Hepatic stellate cell (primary cell): Measurements from ENCODE around the gene TENM3.

Experiments
- DNase-seq: peaks from one replicate; pipeline ENCODE4 v3.0.0; 2011; ENCODE audit warnings: low spot score

Gene TENM3

DNA sequence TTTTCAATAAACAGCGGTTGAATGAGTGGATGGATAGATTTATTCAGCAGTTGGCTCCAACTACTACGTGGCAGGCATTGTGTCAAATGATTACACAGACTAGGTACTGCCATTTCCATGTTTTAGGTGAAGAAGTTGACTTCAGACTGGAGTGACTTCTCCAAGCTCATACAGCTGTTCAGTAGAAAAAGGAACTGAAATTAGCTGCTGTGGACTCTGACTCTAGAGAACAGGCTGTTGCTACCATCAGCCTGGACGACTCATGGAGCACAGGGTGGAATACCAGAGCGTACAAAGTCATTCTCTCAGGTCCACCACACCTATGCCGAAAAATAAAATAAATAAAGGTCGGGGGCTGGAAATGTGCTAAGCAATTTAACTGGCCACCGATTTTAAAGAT lies 45.3 kb downstream of the TENM3 start:
- no peak for DNase-seq

DNA sequence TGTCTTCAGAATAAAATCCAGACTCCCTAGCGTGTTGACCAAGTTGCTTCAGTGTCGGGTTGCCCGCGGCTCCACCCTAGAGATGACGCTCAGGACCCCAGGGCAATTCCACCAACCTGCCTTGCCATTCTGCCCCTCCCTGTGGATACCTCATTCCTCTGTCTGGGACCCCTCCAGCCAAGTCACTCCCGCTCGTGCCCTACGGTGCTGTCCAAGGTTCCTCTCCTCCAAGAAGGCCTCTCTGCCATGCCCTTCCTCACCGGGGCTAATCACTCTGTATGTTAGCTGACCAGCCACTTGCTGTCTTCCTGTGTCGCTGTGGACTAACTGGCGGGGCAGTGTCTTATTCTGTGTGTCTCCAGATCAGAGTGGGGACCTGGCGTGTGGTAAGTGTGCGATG lies 46.6 kb downstream of the TENM3 start:
- no peak for DNase-seq

DNA sequence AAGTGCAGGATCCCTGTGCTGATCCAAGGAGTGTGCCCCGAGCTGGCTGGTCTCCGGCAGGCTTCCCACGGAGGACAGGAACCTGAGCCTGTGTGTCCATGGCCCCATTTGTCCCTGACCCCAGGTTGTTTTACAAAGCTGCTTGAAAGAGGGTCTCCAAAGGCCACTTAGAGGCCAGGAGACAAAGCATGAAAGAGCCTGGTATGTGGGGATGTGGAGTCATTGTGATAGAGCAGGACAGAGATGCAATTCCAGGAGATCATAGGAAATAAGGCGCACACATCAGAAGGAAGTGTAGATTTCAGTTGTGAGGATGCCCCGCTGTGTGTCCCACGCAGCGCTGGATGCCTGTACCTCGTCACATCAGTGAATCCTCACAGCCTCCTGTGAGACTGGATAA lies 48.0 kb downstream of the TENM3 start:
- DNase-seq, result no peak

DNA sequence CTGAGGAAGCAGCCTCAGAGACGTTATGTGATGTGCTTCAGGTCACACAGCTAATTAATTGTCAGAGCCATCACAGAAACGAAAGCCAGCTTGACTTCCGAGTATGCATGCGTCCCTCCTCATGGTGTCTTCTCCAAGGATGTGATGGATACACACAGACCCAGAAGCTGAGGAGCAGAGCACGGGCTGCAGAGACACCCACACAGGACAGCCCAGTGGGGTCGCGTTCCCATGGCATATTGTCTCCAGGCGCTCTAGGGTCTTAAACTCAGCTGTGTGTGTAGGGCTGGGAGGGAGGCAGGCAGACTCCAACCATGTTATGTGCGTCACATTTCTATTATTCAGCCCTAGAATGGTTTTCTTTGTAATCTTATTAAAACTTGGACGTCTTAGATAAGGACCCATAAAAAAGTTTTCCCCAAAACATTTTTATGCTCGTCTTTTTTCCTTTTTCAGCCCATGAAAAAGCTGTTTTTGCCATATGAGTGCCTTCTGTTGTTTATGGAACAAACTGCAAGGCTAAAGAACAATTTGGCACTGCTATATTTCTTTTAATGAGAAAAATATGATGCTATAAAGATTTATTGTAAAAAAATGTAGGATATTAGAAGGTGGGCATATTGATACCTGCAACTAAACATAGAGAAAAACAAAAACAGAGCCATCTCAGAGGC lies 48.5 kb downstream of the TENM3 start:
- no peak for DNase-seq

DNA sequence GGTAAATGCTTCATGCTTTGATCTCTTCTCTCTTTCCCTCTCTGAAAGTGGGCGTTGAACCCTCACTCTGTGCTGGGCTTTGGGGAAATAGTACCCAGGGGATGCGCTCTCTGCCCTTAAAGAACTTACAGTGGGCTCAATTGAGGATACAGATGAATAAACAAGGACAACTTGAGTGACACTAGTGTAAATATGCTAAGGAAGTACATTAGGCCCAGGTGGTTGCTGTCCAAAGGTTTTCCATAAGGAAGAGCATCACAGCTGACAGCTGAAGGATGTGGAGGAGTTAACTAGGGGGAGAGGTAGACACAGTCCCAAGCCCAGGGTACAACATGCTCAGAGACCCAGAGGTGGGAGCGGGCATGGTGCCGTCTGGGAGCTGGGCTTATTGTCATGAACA lies 49.4 kb downstream of the TENM3 start:
- no peak for DNase-seq

DNA sequence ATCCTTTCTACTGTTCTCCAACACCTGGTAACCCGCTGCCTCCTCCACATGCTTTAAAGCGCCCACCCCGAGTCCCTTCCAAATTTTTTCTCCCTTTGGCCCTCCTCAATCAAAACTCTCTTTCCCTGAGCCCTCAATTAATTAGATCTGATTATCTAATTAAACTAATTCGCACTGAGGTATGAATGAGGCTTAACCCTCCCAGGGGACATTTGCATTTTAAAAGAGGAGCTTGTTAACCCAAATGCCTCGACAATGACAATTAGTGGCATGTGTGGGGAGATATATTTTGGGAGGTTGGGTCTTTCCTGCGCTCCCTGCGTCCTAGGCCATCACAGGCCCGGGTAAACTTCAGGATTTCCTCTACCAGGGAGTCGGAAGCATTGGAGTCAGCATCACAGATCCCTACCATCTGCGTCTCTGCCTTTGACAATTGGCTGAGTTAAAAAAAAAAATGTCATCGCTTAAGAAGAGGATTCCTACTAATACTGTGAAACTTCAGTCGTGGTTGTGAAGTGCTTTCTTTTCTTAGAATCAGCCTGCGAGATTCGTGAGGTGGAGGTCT lies 50.6 kb downstream of the TENM3 start:
- DNase-seq, result no peak

DNA sequence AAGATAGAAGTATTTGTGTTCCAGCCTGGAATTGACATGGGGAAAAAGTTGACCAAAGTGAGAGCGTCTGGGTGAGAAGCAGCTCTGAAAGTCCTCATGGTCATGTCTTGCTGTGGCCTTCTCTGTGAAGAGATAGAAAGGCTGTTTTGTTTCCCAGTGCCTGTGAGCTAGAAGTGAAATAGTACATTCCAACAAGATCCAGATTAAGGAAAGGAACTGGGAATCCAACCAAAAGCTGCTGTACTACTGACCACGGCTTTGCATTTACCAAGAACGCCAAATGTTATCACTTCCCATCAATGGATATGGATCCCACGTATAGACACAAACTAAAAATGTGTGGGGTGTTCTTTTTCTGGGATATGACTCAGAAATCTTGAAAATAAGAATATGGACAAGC lies 51.2 kb downstream of the TENM3 start:
- no peak for DNase-seq

DNA sequence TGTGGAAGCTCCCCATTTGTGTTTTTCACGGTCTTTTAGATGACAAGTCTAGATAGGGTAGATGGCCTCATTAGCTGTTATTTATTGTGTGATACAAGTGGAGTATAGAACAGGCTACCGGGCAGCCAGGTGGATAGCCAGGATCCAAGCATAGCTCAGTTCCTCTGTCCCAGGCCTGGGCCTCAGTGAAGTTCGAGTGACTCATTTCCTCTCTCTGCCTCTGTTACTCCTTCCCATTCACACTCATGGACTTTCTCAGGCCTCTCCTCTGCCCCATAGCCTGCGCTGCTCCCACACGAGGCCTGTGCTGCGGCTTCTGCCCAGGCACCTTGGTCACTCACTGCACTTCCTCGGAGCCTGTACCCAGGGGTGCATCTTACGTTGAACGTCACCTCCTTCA lies 54.5 kb downstream of the TENM3 start:
- no peak for DNase-seq

DNA sequence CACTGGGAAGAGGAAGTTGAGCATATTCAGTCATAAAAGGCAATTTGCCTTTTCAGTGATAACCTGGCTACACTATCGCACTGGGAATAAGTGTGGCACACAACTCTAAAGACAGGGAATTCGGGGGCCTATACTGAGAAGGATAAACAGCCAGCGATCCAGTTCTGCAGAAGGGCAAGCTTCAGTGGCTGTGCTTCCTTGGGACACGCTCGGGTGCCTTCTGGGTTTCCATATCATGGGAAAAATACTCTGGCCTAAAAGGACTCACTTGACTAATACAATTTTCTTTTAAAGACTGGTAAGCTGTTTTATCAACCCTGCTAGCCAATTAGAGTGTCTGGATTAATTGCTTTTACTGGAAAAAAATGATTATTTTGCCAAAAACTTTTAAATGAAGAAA lies 58.5 kb downstream of the TENM3 start:
- DNase-seq, result no peak

DNA sequence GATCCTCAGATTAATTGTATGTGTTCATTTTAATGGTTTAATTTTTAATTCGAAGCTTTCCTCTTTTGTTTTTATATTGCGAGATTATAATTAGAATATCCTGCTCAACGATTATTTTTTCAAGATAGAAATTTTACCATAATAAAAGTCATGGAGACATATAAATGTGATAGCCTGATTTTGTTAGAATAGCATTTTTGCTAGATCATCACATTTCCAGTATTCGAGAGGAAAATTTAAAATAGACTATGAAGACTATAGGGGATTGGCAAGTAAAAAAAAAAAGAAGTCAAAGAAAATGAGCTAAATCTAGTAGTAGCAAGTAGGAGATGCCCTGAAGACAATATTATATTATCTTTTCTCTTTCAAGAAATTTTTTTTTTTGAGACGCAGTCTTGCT lies 60.6 kb downstream of the TENM3 start:
- no peak for DNase-seq

DNA sequence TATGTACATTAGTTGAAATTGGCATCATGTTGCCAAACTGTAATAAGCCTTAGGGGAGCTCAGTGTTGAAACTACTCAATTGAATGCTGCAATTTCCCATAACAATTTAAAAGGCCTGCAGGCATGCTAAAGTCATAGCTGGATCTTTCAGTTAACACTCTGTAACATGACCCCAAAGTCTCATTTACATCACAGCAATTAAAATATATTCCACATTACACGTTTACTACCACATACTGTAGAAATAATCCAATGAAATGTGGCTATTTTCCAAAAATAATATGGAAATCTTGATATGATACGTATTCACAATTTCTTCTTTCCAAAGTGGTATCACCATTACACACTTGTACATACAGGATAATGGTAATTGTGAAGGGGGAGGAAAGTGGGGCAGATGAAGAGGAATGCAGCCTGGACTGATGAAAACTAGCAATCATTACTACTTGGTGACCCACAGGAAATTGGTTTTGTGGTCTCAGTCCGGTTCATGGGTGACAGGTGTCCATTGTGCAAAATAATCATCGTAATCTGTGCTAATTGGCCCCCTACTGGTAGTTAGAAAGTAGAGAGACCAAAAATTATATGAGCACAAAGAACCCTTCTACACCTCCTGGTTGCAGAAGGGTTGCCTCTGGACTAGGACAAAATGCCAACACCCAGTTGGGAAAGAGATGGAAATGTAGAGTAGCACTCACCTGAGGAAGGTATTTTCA lies 63.7 kb downstream of the TENM3 start:
- no peak for DNase-seq

DNA sequence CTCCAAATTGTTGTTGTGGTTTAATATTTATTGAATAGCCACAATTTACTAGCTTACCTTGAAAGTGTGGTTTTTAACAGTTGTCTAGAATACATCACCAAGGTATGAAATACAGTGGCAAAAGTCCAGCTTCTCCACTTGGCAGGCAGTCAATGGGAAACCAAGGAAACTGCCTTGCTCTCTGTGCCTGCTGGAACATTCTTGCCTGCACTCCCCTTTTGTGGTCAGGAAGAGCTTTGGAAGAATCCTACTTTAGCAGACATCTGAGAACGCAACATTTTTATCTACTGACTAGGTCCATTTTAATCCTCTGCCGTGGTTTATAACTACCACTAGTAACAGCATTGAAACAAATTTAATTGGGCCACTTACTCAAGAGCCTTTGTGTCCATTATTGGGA lies 64.5 kb downstream of the TENM3 start:
- DNase-seq, result no peak

DNA sequence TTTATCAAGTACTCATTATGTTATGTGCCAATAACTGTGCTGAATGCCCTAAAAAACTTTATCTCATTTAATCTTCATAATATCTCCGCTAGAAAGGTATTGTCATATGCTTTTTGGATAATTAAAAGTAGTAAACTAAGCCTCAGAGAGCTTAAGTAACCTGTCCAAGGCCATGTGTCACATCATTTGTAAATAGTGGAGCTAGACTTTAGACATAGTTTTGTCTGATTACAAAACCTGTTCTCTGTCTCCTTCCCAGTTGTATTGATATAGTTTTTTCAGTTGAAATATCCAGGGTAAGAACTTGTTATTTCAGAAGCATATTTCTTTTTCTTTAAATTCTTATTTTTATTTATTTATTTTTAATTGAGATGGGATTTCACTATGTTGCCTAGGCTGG lies 66.7 kb downstream of the TENM3 start:
- no peak for DNase-seq

DNA sequence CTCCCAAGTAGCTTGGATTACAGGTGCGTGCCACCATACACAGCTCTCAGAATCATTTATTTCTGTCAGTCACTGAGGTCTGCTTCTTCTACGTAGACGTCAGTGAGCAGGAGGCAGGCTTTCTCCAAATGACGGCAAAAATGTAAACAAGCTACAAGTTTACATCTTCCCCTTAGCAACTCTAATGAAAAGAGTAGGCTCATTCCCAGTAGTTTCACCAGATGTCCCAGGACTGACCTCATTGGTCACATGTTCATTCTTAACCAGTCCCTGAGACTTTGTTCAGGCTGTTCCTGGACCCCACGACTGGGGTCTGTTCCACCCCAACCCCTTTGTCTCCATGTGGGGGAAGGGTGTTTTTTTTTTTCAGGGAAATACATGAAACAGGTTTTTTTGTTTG lies 67.1 kb downstream of the TENM3 start:
- DNase-seq, result no peak

DNA sequence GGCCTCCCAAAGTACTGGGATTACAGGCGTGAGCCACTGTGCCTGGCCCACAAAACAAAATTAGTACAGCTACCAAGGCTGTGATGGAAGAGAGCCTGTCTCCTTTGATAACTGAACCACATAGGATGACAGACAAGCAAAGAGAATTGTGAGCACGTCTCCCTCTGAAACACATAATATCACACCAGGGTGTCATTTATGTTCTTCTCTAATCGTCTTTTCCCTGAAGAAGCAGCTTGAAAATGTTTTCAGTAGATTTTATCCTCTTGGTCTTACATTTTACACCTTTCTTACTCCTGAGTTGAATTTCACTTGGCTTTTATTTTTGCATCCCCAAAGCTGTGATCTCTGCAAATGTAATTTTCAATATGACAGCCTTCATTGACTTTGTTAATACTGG lies 67.8 kb downstream of the TENM3 start:
- no peak for DNase-seq

DNA sequence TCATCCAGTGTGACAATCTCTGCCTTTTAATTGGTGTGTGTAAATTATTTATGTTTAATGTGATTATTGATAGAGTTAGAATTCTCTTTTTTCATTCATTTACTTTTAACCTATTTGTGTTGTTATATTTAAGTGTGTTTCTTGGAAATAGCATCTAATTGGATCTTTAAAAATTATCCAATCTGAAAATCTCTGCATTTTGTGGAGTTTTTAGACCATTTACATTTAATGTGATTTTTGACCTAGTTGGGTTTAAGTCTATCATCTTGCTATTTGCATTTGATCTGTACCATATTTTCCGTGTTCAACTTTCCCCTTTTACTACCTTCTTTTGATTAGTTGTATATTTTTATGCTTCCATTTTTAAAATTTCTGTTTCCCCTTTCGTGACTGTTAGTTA lies 71.3 kb downstream of the TENM3 start:
- DNase-seq, result no peak

DNA sequence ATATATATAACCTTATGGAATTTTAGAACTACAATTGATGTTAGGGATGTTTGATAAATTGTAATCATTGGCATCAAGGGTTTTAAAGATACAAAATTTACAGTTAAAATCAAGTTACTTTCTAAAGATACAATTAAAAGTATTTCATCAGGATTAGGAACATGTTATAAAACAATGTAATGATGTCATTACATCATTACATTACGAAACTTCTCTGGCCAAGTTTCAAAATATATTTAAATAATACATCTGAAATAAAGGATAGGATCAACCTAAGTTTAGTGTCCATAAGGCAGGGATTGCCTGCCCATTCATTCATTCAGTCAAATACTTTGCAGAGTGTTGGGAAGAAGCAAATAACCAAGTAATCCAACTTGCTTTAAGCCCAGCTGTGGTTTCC lies 75.1 kb downstream of the TENM3 start:
- no peak for DNase-seq

DNA sequence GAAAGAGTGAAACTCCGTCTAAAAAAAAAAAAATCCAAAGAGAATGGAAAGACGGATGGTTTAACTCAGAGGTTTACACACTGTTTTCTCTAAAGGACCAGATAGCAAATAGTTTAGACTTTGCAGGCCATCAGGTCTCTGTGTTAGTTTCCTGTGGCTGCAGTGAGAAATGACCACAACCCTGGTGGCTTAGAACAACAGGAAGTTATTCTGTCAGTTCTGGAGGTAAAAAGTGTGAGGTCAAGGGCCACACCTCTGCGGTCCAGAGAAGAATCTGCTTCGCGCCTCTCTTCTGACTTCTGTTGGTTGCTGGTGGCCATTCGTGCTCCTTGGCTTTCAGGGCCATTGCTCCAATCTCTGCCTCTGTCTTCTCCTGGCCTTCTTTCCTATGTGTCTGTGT lies 76.9 kb downstream of the TENM3 start:
- no peak for DNase-seq

DNA sequence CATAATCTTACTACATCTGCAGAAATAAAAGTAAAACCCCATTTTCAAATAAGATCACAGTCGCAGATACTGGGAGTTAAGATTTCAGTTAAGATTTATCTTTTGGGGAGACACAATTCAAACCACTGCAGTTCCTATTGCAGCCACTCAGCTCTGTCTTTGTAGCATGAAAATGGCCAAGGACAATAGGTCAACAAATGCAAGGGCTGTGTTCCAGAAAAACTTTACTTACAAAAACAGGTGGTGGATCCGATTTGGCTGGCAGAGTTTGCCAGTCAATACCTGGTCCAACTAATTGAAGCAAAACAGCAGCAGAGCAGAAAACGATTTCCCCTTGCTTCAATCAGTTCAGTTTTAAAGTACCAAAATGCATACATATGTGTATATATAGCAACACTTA lies 77.4 kb downstream of the TENM3 start:
- no peak for DNase-seq

DNA sequence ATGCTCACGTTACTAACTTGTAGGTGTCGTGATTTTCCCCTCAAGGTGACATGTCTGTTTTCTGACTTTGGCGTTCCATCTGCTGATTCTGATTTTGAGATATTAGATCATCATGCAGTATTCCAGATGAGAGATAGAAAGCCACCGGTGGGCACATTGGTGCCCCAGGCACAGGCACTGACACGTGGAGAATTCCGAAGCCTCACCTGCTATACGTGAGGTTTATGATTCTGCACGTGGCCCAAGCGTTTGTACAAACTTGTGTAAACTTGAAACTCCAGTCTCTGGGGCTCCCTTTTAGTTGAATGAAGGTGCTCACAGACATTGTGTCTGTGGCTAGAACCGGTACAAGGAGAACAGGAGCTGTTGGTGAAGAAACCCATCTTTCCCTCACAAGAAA lies 81.1 kb downstream of the TENM3 start:
- no peak for DNase-seq

DNA sequence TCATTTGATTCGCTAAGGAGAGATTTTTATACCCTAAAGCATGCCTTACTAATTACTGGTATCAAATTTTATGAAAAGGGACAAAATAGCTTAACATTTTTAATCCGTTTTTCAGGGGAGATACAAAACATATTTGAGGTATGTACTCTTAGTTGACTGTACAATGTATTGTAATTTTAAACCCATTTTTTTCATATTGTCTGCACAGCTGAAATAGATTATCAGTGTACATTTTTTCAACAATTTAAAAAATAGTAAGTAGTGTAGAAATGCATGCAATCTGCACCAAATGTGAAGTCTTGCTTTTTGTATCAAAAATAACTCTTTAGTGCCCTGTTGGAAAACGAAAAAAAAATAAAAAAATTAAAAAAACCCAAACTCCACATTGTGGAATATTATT lies 82.2 kb downstream of the TENM3 start:
- DNase-seq, result no peak

DNA sequence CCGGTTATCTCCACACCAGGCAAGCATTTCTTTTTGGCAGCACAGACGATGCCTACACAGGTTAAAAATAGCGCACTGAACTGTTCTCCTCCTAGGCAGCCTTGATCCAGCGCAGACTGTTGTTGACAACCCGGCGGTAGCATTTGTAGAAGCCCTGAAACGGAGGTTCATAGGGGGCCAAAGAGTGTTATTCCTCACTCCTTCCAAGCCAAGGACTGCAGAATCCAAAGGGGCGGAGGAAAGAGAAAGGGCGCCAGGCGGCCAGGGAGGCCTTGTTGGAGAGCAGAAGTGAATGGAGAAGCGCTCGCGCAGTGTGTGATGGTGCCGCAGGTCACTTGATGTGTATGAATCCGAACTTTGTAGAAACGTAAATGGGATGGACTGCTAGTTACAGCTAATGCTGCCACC lies 82.7 kb downstream of the TENM3 start:
- no peak for DNase-seq

DNA sequence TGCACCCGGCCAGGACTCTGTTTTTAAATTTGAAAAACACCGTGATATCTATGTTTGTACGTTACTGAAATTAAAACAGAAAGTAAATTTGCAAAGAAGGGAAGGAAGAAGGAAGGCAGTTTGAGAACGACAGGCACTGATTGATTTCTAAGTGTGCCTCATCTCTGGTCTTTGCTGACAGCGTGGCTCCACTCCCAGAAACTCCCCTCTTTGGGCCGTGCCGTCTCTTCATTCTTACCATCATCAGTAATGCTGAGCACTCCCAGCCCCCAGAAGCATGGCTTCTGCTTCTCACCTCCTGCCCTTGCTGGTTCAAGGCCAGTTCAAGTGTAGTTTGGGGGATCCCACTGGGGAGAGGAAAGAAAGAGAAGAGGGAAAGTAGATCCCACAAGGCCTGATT lies 85.3 kb downstream of the TENM3 start:
- no peak for DNase-seq

DNA sequence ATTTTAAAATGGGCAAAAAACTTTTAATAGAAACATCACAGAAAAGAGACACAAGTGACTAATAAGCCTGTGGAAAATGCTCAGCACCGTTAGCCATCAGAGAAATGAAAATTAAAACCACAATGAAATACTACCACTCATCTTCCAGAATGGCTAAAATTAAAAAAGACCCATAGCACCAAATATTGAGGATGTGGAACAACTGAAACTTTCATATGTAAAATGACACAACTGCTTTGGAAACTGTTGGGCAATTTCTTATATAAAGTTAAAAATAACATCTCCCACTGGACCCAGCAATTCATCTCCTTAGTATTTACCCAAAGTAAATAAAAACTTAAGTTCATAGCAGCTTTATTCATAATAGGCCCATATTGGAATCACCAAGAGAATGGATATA lies 94.2 kb downstream of the TENM3 start:
- no peak for DNase-seq
